Right cardiac atrium (tissue), 5 donors: Measurements from ENCODE around the gene ZNF433. TPM values are rescaled to one million over a fixed set of nuclear protein-coding genes. Genes with fewer than 3 reads are reported as not detected.

Experiments used
- polyA plus RNA-seq: library from polyadenylated mRNA; stranded (reverse); fragments of 200-250 nt; gene quantifications from one replicate; pipeline ENCODE4 v1.2.3, GENCODE V29; 2013
- total RNA-seq, 4 donors: library from RNA; stranded (reverse); fragmentation: NEBNext Ultra II Directional; extraction: Animal tissue kit (Norgen Biotek cat#: 25700); gene quantifications; one replicate each; pipeline ENCODE4 v1.2.1, GENCODE V29; 2021
- donor health status: healthy with polysubstance abuse.
- donor health status: DM: no; HTN: yes; CAD: no.
- donor health status: DM: no; HTN: no; CAD: no.
- donor health status: DM: no; HTN: yes; CAD: no; lungs with severe emphysema.
- donor health status: DM: yes; HTN: yes; CAD: no.

The ZNF433 gene
- total and polyA plus RNA-seq, 5 donors, result 3.5 to 5.0 (median 4.0) TPM

Other genes starting within 250 kb of the ZNF433 start
- gene ZNF491, start 237.2 kb downstream of the ZNF433 start, total RNA-seq, result 1 to 10 TPM; 3.1 to 3.8 (median 3.4) TPM
- gene ZNF491, start 237.2 kb downstream of the ZNF433 start, polyA plus RNA-seq, result 2.2 TPM
- gene ZNF440, start 221.4 kb downstream of the ZNF433 start, total RNA-seq, result 1 to 10 TPM; 4.9 to 7.5 (median 6.2) TPM
- 4.0 TPM for gene ZNF440, start 221.4 kb downstream of the ZNF433 start, polyA plus RNA-seq
- 1 to 10 TPM; 4.7 to 5.5 (median 5.4) TPM for gene ZNF439, start 187.0 kb downstream of the ZNF433 start, total RNA-seq
- gene ZNF439, start 187.0 kb downstream of the ZNF433 start, polyA plus RNA-seq, result 4.7 TPM
- 1 to 10 TPM; 4.6 to 6.1 (median 5.8) TPM for gene ZNF69, start 147.9 kb downstream of the ZNF433 start, total RNA-seq
- gene ZNF69, start 147.9 kb downstream of the ZNF433 start, polyA plus RNA-seq, result 3.8 TPM
- 1 to 10 TPM; 4.6 to 6.2 (median 5.1) TPM for gene ZNF700, start 110.6 kb downstream of the ZNF433 start, total RNA-seq
- 3.3 TPM for gene ZNF700, start 110.6 kb downstream of the ZNF433 start, polyA plus RNA-seq
- gene ZNF763, start 70.6 kb downstream of the ZNF433 start, total RNA-seq, result 1 to 10 TPM; 1.8 to 5.9 (median 3.7) TPM
- gene ZNF763, start 70.6 kb downstream of the ZNF433 start, polyA plus RNA-seq, result 2.8 TPM
- gene ZNF878, start 17.3 kb upstream of the ZNF433 start, total RNA-seq, result under 1 TPM in 2 of 4 donors, not detected in 2; 0.20 to 0.38 TPM
- gene ZNF878, start 17.3 kb upstream of the ZNF433 start, polyA plus RNA-seq, result 0.23 TPM
- 10 to 100 TPM in 3 of 4 donors, 1 to 10 TPM in 1; 9.6 to 14.7 (median 13.6) TPM for gene ZNF844, start 29.1 kb upstream of the ZNF433 start, total RNA-seq
- gene ZNF844, start 29.1 kb upstream of the ZNF433 start, polyA plus RNA-seq, result 5.6 TPM
- gene ZNF20, start 104.7 kb upstream of the ZNF433 start, total RNA-seq, result 1 to 10 TPM in 3 of 4 donors, under 1 TPM in 1; 0.42 to 2.5 (median 2.1) TPM
- gene ZNF20, start 104.7 kb upstream of the ZNF433 start, polyA plus RNA-seq, result 1.2 TPM
- 1 to 10 TPM; 4.3 to 7.0 (median 5.4) TPM for gene ZNF625, start 121.1 kb upstream of the ZNF433 start, total RNA-seq
- gene ZNF625, start 121.1 kb upstream of the ZNF433 start, polyA plus RNA-seq, result 1.2 TPM
- gene ZNF136, start 127.4 kb upstream of the ZNF433 start, total RNA-seq, result 1 to 10 TPM; 5.3 to 7.2 (median 5.8) TPM
- gene ZNF136, start 127.4 kb upstream of the ZNF433 start, polyA plus RNA-seq, result 3.6 TPM